H1 (cell line): ENCODE results near the gene CLDN16. TPM values are rescaled to one million over a fixed set of nuclear protein-coding genes. Genes with fewer than 3 reads are reported as not detected.

Source experiments
- CTCF ChIA-PET: fragments of 300-600 bp; sonication (Branson Sonifier 250); formaldehyde crosslinking; loops from one replicate; lab custom pipeline; 2021; ENCODE audit not compliant: partially characterized antibody; lab: Charles Lee
- POLR2A ChIA-PET: fragments of 300-600 bp; sonication (Branson Sonifier 250); formaldehyde crosslinking; loops from one replicate; lab custom pipeline; 2021; ENCODE audit warnings: inconsistent platforms; ENCODE audit not compliant: partially characterized antibody; lab: Charles Lee
- DNase-seq, 2 experiments: peaks; one replicate each; pipeline versions ENCODE4 v3.0.0 to v3.0.0-alpha.2; 2010 to 2022; ENCODE audit warnings: low spot score in 2 of 2, low read depth in 1 of 2, mixed read lengths in 1 of 2
- FAIRE-seq: peaks from 2 replicates; lab custom pipeline; 2011; peaks lifted over from hg19 to GRCh38; lab: Jason Lieb, UNC
- H2AFZ ChIP-seq: 2 replicates; pipeline ENCODE4 v1.8.1; 2012; ENCODE audit warnings: low read length, inconsistent platforms
- H2AK5ac ChIP-seq: 2 replicates; pipeline ENCODE4 v1.6.1; 2013; ENCODE audit warnings: low read depth, low read length
- H2BK120ac ChIP-seq: replicated peaks from 2 replicates; pipeline ENCODE3; 2013; ENCODE audit warnings: low read depth, low read length, inconsistent platforms
- H2BK12ac ChIP-seq: 2 replicates; pipeline ENCODE4 v1.6.1; 2013; ENCODE audit warnings: low read depth, low read length
- H2BK15ac ChIP-seq: 2 replicates; pipeline ENCODE4 v1.6.1; 2013; ENCODE audit warnings: low read length
- H2BK20ac ChIP-seq: 2 replicates; pipeline ENCODE4 v1.6.1; 2013; ENCODE audit warnings: low read length
- H2BK5ac ChIP-seq: 2 replicates; pipeline ENCODE4 v1.6.1; 2013; ENCODE audit warnings: low read depth, low read length
- H3K14ac ChIP-seq: 2 replicates; pipeline ENCODE4 v1.6.1; 2013; ENCODE audit warnings: inconsistent platforms; ENCODE audit not compliant: insufficient read length
- H3K18ac ChIP-seq: 2 replicates; pipeline ENCODE4 v1.6.1; 2013; ENCODE audit warnings: low read length; ENCODE audit errors: extremely low read depth
- H3K23ac ChIP-seq: 2 replicates; pipeline ENCODE4 v1.6.1; 2013; ENCODE audit warnings: inconsistent platforms; ENCODE audit not compliant: insufficient read length
- H3K23me2 ChIP-seq: 2 replicates; pipeline ENCODE4 v1.6.1; 2013; ENCODE audit warnings: low read depth, low read length
- H3K27ac ChIP-seq: 2 replicates; pipeline ENCODE4 v1.6.1; 2011; ENCODE audit warnings: low read depth, low read length, inconsistent platforms
- H3K27me3 ChIP-seq, 4 experiments: replicated peaks in 1 of 4; 1 replicate in 1 of 4; 2 replicates in 3 of 4; pipeline versions ENCODE4 v1.6.1 to v1.8.1; 2011 to 2013; ENCODE audit warnings: low read length in 3 of 4, mild to moderate bottlenecking in 3 of 4, inconsistent platforms in 2 of 4, mixed read lengths in 2 of 4, moderate library complexity in 1 of 4; ENCODE audit not compliant: control insufficient read depth in 3 of 4, insufficient read depth in 3 of 4; ENCODE audit errors: extremely low read depth in 1 of 4
- H3K36me3 ChIP-seq, 4 experiments: 2 replicates each; pipeline versions ENCODE4 v1.6.1 to v1.8.1; 2011 to 2013; ENCODE audit warnings: mild to moderate bottlenecking in 4 of 4, low read length in 3 of 4, moderate library complexity in 2 of 4, control low read depth in 1 of 4, inconsistent platforms in 1 of 4; ENCODE audit not compliant: insufficient read depth in 4 of 4, control insufficient read depth in 2 of 4
- H3K4ac ChIP-seq: replicated peaks from 2 replicates; pipeline ENCODE3; 2013; ENCODE audit warnings: low read length, low read depth, mixed read lengths, inconsistent platforms; ENCODE audit not compliant: insufficient read length
- H3K4me1 ChIP-seq, 4 experiments: replicated peaks in 1 of 4; 1 replicate in 1 of 4; 2 replicates in 3 of 4; pipeline versions ENCODE4 v1.6.1 to v1.8.1; 2011 to 2013; ENCODE audit warnings: low read length in 3 of 4, inconsistent platforms in 2 of 4, mixed read lengths in 1 of 4; ENCODE audit not compliant: insufficient read depth in 4 of 4, control insufficient read depth in 3 of 4
- H3K4me2 ChIP-seq, 2 experiments: 2 replicates each; pipeline versions ENCODE4 v1.6.1 to v1.8.1; 2011 to 2013; ENCODE audit warnings: low read depth in 2 of 2, low read length in 2 of 2, control low read depth in 1 of 2, inconsistent platforms in 1 of 2, mild to moderate bottlenecking in 1 of 2; ENCODE audit not compliant: insufficient read depth in 1 of 2
- H3K4me3 ChIP-seq, 4 experiments: fragments of 200-600, 300-600 bp in 1 of 4; sonication (generic), shearing (Covaris generic), sonication (Bioruptor Twin) in 1 of 4; 2 replicates each; pipeline versions ENCODE4 v1.5.1 to v1.8.1; 2011 to 2016; ENCODE audit warnings: low read length in 4 of 4, low read depth in 3 of 4, control low read depth in 2 of 4, inconsistent platforms in 2 of 4, mild to moderate bottlenecking in 2 of 4, mixed read lengths in 1 of 4, moderate library complexity in 1 of 4; ENCODE audit not compliant: insufficient read depth in 2 of 4; ENCODE audit errors: extremely low read depth in 1 of 4
- H3K56ac ChIP-seq: replicated peaks from 2 replicates; pipeline ENCODE3; 2013; ENCODE audit warnings: low read depth, mild to moderate bottlenecking, mixed read lengths, low read length, inconsistent platforms; ENCODE audit not compliant: insufficient read length
- H3K79me1 ChIP-seq: 2 replicates; pipeline ENCODE4 v1.6.1; 2013; ENCODE audit warnings: low read depth, low read length, control low read depth
- H3K79me2 ChIP-seq, 2 experiments: 2 replicates each; pipeline versions ENCODE4 v1.6.1 to v1.8.1; 2012 to 2013; ENCODE audit warnings: low read length in 2 of 2, mild to moderate bottlenecking in 2 of 2, inconsistent platforms in 1 of 2; ENCODE audit not compliant: insufficient read depth in 2 of 2, control insufficient read depth in 1 of 2
- H3K9ac ChIP-seq, 4 experiments: replicated peaks in 1 of 4; 1 replicate in 1 of 4; 2 replicates in 3 of 4; pipeline versions ENCODE4 v1.6.1 to v1.8.1; 2011 to 2013; ENCODE audit warnings: low read depth in 3 of 4, low read length in 3 of 4, control low read depth in 2 of 4, mild to moderate bottlenecking in 2 of 4, moderate library complexity in 2 of 4, inconsistent platforms in 1 of 4; ENCODE audit errors: extremely low read depth in 1 of 4
- H3K9me3 ChIP-seq, 2 experiments: 2 replicates each; pipeline versions ENCODE4 v1.6.1 to v1.8.1; 2012 to 2013; ENCODE audit warnings: mild to moderate bottlenecking in 2 of 2, moderate library complexity in 2 of 2, control low read depth in 1 of 2, inconsistent platforms in 1 of 2, low read depth in 1 of 2, low read length in 1 of 2, mixed read lengths in 1 of 2; ENCODE audit not compliant: insufficient read depth in 2 of 2
- H4K20me1 ChIP-seq, 2 experiments: replicated peaks in 1 of 2; 2 replicates each; pipeline versions ENCODE3 to v1.8.1; 2011 to 2013; ENCODE audit warnings: inconsistent platforms in 2 of 2, low read length in 2 of 2, mild to moderate bottlenecking in 1 of 2; ENCODE audit not compliant: insufficient read depth in 2 of 2, control insufficient read depth in 1 of 2
- H4K5ac ChIP-seq: 2 replicates; pipeline ENCODE4 v1.6.1; 2013; ENCODE audit warnings: low read length, low read depth, mixed read lengths, inconsistent platforms; ENCODE audit not compliant: insufficient read length
- H4K8ac ChIP-seq: 2 replicates; pipeline ENCODE4 v1.8.0; 2013; ENCODE audit warnings: mild to moderate bottlenecking, moderate library complexity, low read length, inconsistent platforms; ENCODE audit not compliant: insufficient read depth; ENCODE audit errors: extremely low read depth
- H4K91ac ChIP-seq: replicated peaks from 2 replicates; pipeline ENCODE3; 2013; ENCODE audit warnings: low read length, mixed read lengths, inconsistent platforms; ENCODE audit not compliant: insufficient read length
- ASH2L ChIP-seq: fragments of 200-600, 300-600 bp; sonication (generic); IDR thresholded peaks from one replicate; pipeline ENCODE4 v1.7.1; 2017; ENCODE audit warnings: low read length
- CHD1 ChIP-seq: IDR thresholded peaks from 2 replicates; pipeline ENCODE4 v1.6.1; 2012; ENCODE audit warnings: low read depth, low read length, improper control_type of control experiment
- KDM4A ChIP-seq: IDR thresholded peaks from one replicate; pipeline ENCODE4 v1.7.1; 2012; ENCODE audit warnings: low read depth, mild to moderate bottlenecking, moderate library complexity, low read length, inconsistent platforms; ENCODE audit not compliant: severe bottlenecking
- POU5F1 ChIP-seq: IDR thresholded peaks from 2 replicates; pipeline ENCODE4 v1.6.1; 2011; ENCODE audit warnings: low read depth, mild to moderate bottlenecking, low read length, moderate library complexity
- RNF2 ChIP-seq: fragments of 200-900, 300-1000 bp; sonication (generic); IDR thresholded peaks from 2 replicates; pipeline ENCODE4 v1.7.1; 2016; ENCODE audit warnings: borderline replicate concordance, low read depth, mild to moderate bottlenecking, antibody characterized with exemption, low read length; ENCODE audit not compliant: poor library complexity, severe bottlenecking; ENCODE audit errors: missing control alignments
- SRF ChIP-seq: IDR thresholded peaks from 2 replicates; pipeline ENCODE4 v1.6.1; 2011; ENCODE audit warnings: mild to moderate bottlenecking, low read depth, low read length, moderate library complexity
- ZNF274 ChIP-seq: IDR thresholded peaks from 2 replicates; pipeline ENCODE4 v1.7.0; 2012; ENCODE audit warnings: low read length, borderline replicate concordance; ENCODE audit errors: extremely low read depth
- WGBS, 2 experiments: shearing (Covaris generic) in 1 of 2; methylation state at CpG; one replicate each; pipeline versions ENCODE4 v1.1.6 to v1.1.7; 2013 to 2015; ENCODE audit warnings: low lambda C conversion rate in 2 of 2, mixed read lengths in 2 of 2, inconsistent platforms in 1 of 2, low coverage in 1 of 2, missing lambda C conversion rate in 1 of 2; ENCODE audit not compliant: insufficient replicate concordance in 2 of 2, insufficient coverage in 1 of 2, insufficient read length in 1 of 2; ENCODE audit errors: extremely low coverage in 1 of 2, missing lambda C conversion rate in 1 of 2; 5-methylcytosine and 5-hydroxymethylcytosine counted together
- polyA plus RNA-seq, 7 experiments: library from polyadenylated mRNA; depleted of rRNA in 3 of 7; stranded (reverse) in 5 of 7; unstranded in 2 of 7; fragments of >200 nt in 5 of 7; fragments of 200-250 nt in 2 of 7; gene quantifications; 1 replicate in 5 of 7; 2 replicates in 1 of 7; 4 replicates in 1 of 7; pipeline versions ENCODE4 v1.2.1 to v1.2.3, GENCODE V29; 2011 to 2013; ENCODE audit warnings: missing spikeins in 2 of 7, mixed read lengths in 2 of 7
- total RNA-seq: library from RNA; stranded (reverse); fragmentation: NEBNext Ultra II Directional; extraction: Animal tissue kit (Norgen Biotek cat#: 25700); gene quantifications from 2 replicates; pipeline ENCODE4 v1.2.1, GENCODE V29; 2021
- TF ChIP-seq, protein P1 (sequence below): IDR thresholded peaks from 2 replicates; pipeline ENCODE4 v1.6.1; 2011; ENCODE audit warnings: low read depth, mild to moderate bottlenecking, low read length; ENCODE audit not compliant: insufficient read depth

Gene CLDN16
- total and polyA plus RNA-seq, 2 of the 8 experiments (the other 6 are each of a cell fraction or from before 2014, with no cell fraction given) = not detected

DNA sequence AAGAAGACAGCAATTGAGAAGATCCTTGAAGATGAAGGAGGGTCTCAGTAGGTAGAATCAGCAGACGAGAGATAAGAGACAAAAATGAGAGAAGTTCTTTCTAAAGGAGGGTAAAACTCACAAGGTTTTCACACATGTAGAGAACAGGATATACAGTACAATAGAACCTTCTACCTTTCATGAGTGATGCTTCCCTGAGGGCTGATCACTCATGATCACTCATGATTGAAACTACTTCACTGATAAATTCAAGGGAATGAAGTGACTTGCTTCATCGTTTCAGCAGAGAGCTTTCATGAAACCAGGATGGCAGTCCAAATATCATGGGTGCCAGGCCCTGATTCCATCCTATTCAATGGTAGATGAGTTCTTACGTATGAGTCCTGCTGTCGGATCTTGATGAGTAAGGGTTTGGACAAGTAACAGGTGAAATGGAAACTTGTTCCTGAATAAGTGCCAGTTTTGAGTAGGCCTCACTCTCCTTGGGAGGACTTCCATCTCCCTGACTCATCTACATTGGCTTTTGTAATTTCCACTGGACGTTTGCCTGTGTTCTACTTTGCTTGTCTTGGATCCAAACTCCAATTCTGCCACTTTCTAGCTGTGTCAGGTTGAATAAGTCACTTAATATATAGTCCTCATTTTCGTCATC, 9.6 kb upstream of the CLDN16 start:
- Histone ChIP-seq H3K4me2 (no peak overlapping the region), H3K27me3 (no peaks in the 10 kb centered on the region), H2AK5ac (no peak overlapping the region), H3K9me3 (no peaks in the 10 kb centered on the region), H3K4me3 (no peak overlapping the region), H3K18ac (no peak overlapping the region), H2BK20ac (no peak overlapping the region), H3K79me1 (no peaks in the 10 kb centered on the region), H3K36me3 (no peaks in the 10 kb centered on the region), H2BK12ac (no peak overlapping the region), H3K27ac (no peak overlapping the region), H2BK120ac (no peak overlapping the region), H3K23ac (no peak overlapping the region), H2BK5ac (no peak overlapping the region), H3K4me1 (peaks cover 0 to 3% (median 0%) of the 10 kb centered on the region in 4 experiments; a peak in 2 of 7 replicates), H2BK15ac (no peak overlapping the region), H2AFZ (no peak overlapping the region), H3K56ac (no peak overlapping the region), H4K5ac (no peak overlapping the region), H4K8ac (no peak overlapping the region), H3K9ac (no peak overlapping the region), H3K4ac (no peak overlapping the region), H4K91ac (no peak overlapping the region), H3K14ac (no peak overlapping the region), H3K79me2 (no peaks in the 10 kb centered on the region), H3K23me2 (no peaks in the 10 kb centered on the region; the same call in 1 of the 2 replicates), H4K20me1 (no peaks in the 10 kb centered on the region)
- no peak for DNase-seq
- TF ChIP-seq ASH2L (no peak), CHD1 (no peak), POU5F1 (no peak), RNF2 (no peak), ZNF274 (no peak), KDM4A (no peak), SRF (no peak)
- TF ChIP-seq, protein P1, sequence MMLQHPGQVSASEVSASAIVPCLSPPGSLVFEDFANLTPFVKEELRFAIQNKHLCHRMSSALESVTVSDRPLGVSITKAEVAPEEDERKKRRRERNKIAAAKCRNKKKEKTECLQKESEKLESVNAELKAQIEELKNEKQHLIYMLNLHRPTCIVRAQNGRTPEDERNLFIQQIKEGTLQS = no peak
- ChIA-PET POLR2A (no interaction called here), CTCF (interaction anchor here (0.9 kb wide), 1 partner anchor 417 kb away, joined by 4 read pairs; no protein-coding TSS in a partner anchor)
- 90% methylated on average over 6 of the region's 6 CpGs; no CpG with 5 or more reads in 1 of the 2 experiments for WGBS, 2 experiments
- no peak for FAIRE-seq
